KMS-11 (cell line): Measurements from ENCODE around the gene RBAK.
"Not testable (repeated sequence)": the region's sequence is repeated elsewhere in the genome, so short reads cannot be mapped to it uniquely, and the experiment has no call there.

ENCODE experiments used
- H2AFZ ChIP-seq: fragments of 200-600 bp; sonication (generic); 2 replicates; pipeline ENCODE4 v1.6.1; 2016; ENCODE audit warnings: antibody characterized with exemption, mixed run types, low read depth
- H3K27ac ChIP-seq: fragments of 200-600 bp; sonication (generic); 2 replicates; pipeline ENCODE4 v1.6.1; 2016; ENCODE audit warnings: mild to moderate bottlenecking, mixed run types
- H3K27me3 ChIP-seq: fragments of 200-600 bp; sonication (generic); 2 replicates; pipeline ENCODE4 v1.6.1; 2017; ENCODE audit warnings: mild to moderate bottlenecking, low read depth, mixed run types, moderate library complexity; ENCODE audit not compliant: insufficient read depth
- H3K36me3 ChIP-seq: fragments of 200-600 bp; sonication (generic); 2 replicates; pipeline ENCODE4 v1.6.1; 2017; ENCODE audit warnings: mild to moderate bottlenecking, mixed run types; ENCODE audit not compliant: insufficient read depth
- H3K4me1 ChIP-seq: fragments of 200-600 bp; sonication (generic); 2 replicates; pipeline ENCODE4 v1.6.1; 2016; ENCODE audit warnings: mild to moderate bottlenecking, low read depth, mixed run types; ENCODE audit not compliant: poor library complexity, severe bottlenecking
- H3K4me2 ChIP-seq: fragments of 200-600 bp; sonication (generic); 2 replicates; pipeline ENCODE4 v1.7.0; 2016; ENCODE audit warnings: mild to moderate bottlenecking, mixed run types
- H3K4me3 ChIP-seq: fragments of 200-600 bp; sonication (generic); IDR thresholded peaks from 2 replicates; pipeline ENCODE4 v1.6.1; 2017; ENCODE audit warnings: low read depth, low read length, mixed read lengths; ENCODE audit not compliant: insufficient read depth
- H3K79me2 ChIP-seq: fragments of 200-600 bp; sonication (generic); 2 replicates; pipeline ENCODE4 v1.6.1; 2016; ENCODE audit warnings: low read depth, mixed run types; ENCODE audit not compliant: insufficient read depth
- H3K9ac ChIP-seq: fragments of 200-600 bp; sonication (generic); 2 replicates; pipeline ENCODE4 v1.6.1; 2016; ENCODE audit warnings: mild to moderate bottlenecking, mixed run types
- H4K20me1 ChIP-seq: fragments of 200-600 bp; sonication (generic); 2 replicates; pipeline ENCODE4 v1.6.1; 2016; ENCODE audit warnings: mild to moderate bottlenecking, mixed run types; ENCODE audit not compliant: insufficient read depth
- TF ChIP-seq, protein P1 (sequence below): fragments of 200-600 bp; sonication (generic); conservative IDR thresholded peaks from 2 replicates; pipeline ENCODE4 v1.6.1; 2017; ENCODE audit warnings: low read depth, mild to moderate bottlenecking, antibody characterized with exemption, low read length, moderate library complexity, mixed read lengths

RBAK gene

DNA sequence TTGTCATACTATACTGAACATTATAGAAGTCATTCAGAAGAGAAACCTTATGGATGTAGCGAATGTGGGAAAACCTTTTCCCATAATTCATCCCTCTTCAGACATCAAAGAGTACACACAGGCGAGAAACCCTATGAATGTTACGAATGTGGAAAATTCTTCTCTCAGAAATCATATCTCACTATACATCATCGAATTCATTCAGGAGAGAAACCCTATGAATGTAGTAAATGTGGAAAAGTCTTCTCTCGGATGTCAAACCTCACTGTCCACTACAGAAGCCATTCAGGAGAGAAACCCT lies 19.4 kb downstream of the RBAK start:
- Histone ChIP-seq H3K79me2 (no peaks in the 10 kb centered on the region), H4K20me1 (no peaks in the 10 kb centered on the region), H3K27me3 (no peaks in the 10 kb centered on the region), H3K36me3 (peaks cover 36% of the 10 kb centered on the region; the same call in 1 of the 2 replicates), H2AFZ (no peak overlapping the region), H3K4me2 (no peak overlapping the region), H3K27ac (no peak overlapping the region), H3K4me1 (no peaks in the 10 kb centered on the region), H3K4me3 (no peak overlapping the region), H3K9ac (no peak overlapping the region)
- TF ChIP-seq, protein P1, sequence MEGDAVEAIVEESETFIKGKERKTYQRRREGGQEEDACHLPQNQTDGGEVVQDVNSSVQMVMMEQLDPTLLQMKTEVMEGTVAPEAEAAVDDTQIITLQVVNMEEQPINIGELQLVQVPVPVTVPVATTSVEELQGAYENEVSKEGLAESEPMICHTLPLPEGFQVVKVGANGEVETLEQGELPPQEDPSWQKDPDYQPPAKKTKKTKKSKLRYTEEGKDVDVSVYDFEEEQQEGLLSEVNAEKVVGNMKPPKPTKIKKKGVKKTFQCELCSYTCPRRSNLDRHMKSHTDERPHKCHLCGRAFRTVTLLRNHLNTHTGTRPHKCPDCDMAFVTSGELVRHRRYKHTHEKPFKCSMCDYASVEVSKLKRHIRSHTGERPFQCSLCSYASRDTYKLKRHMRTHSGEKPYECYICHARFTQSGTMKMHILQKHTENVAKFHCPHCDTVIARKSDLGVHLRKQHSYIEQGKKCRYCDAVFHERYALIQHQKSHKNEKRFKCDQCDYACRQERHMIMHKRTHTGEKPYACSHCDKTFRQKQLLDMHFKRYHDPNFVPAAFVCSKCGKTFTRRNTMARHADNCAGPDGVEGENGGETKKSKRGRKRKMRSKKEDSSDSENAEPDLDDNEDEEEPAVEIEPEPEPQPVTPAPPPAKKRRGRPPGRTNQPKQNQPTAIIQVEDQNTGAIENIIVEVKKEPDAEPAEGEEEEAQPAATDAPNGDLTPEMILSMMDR = no peak

DNA sequence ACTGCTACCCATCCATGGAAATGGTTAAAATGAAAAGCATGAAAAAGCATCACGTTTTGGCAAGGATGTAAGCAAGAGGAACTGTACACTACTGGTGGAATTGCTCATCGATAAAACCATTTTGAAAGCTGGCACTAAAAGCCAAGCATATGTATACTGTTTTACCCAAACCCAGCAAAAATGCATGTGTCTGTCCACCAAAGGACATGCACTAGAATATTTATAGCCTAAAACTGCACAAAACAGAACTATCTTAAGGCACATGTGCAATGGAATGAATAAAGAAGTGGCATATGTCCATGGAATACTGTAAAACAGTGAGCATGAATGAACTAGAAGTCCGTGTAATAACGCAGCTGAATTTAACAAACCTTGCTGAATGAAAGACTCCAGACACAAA lies 22.9 kb downstream of the RBAK start:
- no peaks in the 10 kb centered on the region for H3K79me2 ChIP-seq
- no peak overlapping the region for H2AFZ ChIP-seq
- H3K9ac ChIP-seq = no peak overlapping the region
- no peaks in the 10 kb centered on the region for H3K27me3 ChIP-seq
- H3K4me1 ChIP-seq = no peaks in the 10 kb centered on the region
- H3K36me3 ChIP-seq = peaks cover 22% of the 10 kb centered on the region; the same call in 1 of the 2 replicates
- no peak overlapping the region for H3K27ac ChIP-seq
- TF ChIP-seq, protein P1 = no peak
- no peak overlapping the region for H3K4me3 ChIP-seq
- no peaks in the 10 kb centered on the region for H4K20me1 ChIP-seq
- no peak overlapping the region for H3K4me2 ChIP-seq

DNA sequence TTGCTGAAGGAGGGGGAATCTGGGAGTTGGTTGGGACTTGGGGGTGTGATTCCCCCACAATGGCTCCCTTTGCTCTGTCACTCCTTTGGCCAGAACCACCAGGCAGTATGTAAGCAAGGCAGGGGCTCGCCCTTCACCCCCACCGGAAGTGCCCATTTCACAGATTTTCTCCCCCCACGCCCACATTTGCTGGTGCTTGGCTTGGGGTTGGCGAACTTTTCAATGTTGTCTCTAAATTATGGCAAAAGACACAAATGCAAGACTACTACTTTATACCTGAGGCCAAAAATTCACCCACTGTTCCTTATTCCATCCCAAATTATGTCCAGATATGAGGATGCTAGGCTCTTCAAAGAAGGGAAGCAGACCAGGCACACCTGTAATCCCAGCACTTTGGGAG lies 24.5 kb downstream of the RBAK start:
- H3K36me3 ChIP-seq = peaks cover 8% of the 10 kb centered on the region; the same call in 1 of the 2 replicates
- no peak overlapping the region for H2AFZ ChIP-seq
- H3K4me2 ChIP-seq = no peak overlapping the region
- no peaks in the 10 kb centered on the region for H3K79me2 ChIP-seq
- H3K4me3 ChIP-seq = no peak overlapping the region
- no peak overlapping the region for H3K27ac ChIP-seq
- TF ChIP-seq, protein P1 = no peak
- H3K27me3 ChIP-seq = no peaks in the 10 kb centered on the region
- H3K4me1 ChIP-seq = no peaks in the 10 kb centered on the region
- H3K9ac ChIP-seq = no peak overlapping the region
- H4K20me1 ChIP-seq = no peaks in the 10 kb centered on the region

DNA sequence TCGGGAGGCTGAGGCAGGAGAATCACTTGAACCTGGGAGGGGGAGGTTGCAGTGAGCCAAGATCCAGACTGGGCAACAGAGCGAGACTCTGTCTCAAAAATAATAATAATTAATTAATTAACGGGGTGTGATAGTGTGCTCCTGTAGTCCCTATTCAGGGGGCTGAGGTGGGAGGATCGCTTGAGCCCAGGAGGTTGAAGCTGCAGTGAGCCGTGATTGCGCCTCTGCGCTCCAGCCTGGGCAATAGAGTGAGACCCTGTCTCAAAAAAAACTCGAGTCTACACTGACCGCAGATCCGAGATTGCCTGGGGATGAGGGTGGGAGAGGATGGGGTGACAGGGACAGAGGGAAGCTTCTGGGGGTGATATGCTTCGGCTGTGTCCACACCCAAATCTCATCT lies 29.5 kb downstream of the RBAK start:
- H3K4me3 ChIP-seq, H3K4me1 ChIP-seq, H2AFZ ChIP-seq, H3K36me3 ChIP-seq, H3K27ac ChIP-seq, H3K27me3 ChIP-seq, H3K4me2 ChIP-seq, H4K20me1 ChIP-seq, H3K9ac ChIP-seq, H3K79me2 ChIP-seq: not testable (repeated sequence)

DNA sequence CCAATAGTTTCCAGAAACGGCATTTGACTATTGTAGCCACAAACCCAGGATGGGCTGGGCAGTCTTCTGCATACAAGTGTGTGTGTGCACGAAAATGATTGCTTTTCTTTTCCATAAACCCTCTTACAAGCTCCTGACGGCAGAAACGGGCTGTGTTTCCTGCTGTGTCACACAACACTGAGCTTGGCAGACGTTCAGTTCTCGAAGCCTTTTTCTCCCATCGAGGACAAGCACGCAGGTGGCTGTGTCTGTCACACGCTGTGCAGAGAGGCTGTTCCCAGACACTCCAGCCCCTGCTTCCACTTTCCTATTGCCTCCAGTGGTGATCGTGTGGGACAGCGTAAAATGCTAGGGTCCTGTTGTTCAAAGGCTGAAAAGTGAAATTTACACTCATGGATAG lies 32.1 kb downstream of the RBAK start:
- Histone ChIP-seq H3K4me3 (no peak overlapping the region), H2AFZ (no peak overlapping the region)

More for the DNA sequence above, 32.1 kb downstream of the RBAK start:
- no peaks in the 10 kb centered on the region for H3K36me3 ChIP-seq
- no peaks in the 10 kb centered on the region for H3K27me3 ChIP-seq
- no peak overlapping the region for H3K27ac ChIP-seq
- H3K4me2 ChIP-seq = no peak overlapping the region
- no peaks in the 10 kb centered on the region for H4K20me1 ChIP-seq
- H3K9ac ChIP-seq = no peak overlapping the region
- H3K79me2 ChIP-seq = no peaks in the 10 kb centered on the region
- no peaks in the 10 kb centered on the region for H3K4me1 ChIP-seq
- TF ChIP-seq, protein P1 = no peak
